Endothelial cell of umbilical vein (primary cell): ENCODE measurements around the gene CAMK2G. TPM values are rescaled to one million over a fixed set of nuclear protein-coding genes. Genes with fewer than 3 reads are reported as not detected.

Experiments
- BruUV-seq: library from RNA; stranded (reverse); fragments of 400-500 nt; replicated peaks from 2 replicates; lab custom pipeline; 2021; lab: Mats Ljungman, UMichigan
- CTCF ChIA-PET: fragments of 300-600, 350-600 bp; sonication (Branson Sonifier 250); formaldehyde crosslinking; loops from one replicate; lab custom pipeline; 2021; ENCODE audit warnings: antibody characterized with exemption, inconsistent platforms; lab: Charles Lee
- POLR2A ChIA-PET: fragments of 300-600, 350-600 bp; sonication (Branson Sonifier 250); formaldehyde crosslinking; loops from one replicate; lab custom pipeline; 2021; ENCODE audit warnings: antibody characterized with exemption, inconsistent platforms; lab: Charles Lee
- DNase-seq: peaks from one replicate; pipeline ENCODE4 v3.0.0-alpha.2; 2011; ENCODE audit warnings: low read depth, low spot score
- FAIRE-seq: peaks from 2 replicates; lab custom pipeline; 2011; peaks lifted over from hg19 to GRCh38; lab: Jason Lieb, UNC
- H2AFZ ChIP-seq: 2 replicates; pipeline ENCODE4 v1.6.0; 2012; ENCODE audit warnings: low read depth, low read length, control low read depth, inconsistent platforms
- H3K27ac ChIP-seq: 2 replicates; pipeline ENCODE4 v1.5.1; 2011; ENCODE audit warnings: low read depth, mild to moderate bottlenecking, control low read depth, low read length, moderate library complexity; ENCODE audit not compliant: insufficient read depth
- H3K27me3 ChIP-seq, 2 experiments: 2 replicates each; pipeline versions ENCODE4 v1.6.0 to v1.6.1; 2011; ENCODE audit warnings: low read length in 2 of 2, mixed read lengths in 1 of 2; ENCODE audit not compliant: control insufficient read depth in 2 of 2, insufficient read depth in 2 of 2
- H3K36me3 ChIP-seq, 2 experiments: 2 replicates in 1 of 2; 3 replicates in 1 of 2; pipeline ENCODE4 v1.5.1; 2011; ENCODE audit warnings: low read length in 2 of 2, mild to moderate bottlenecking in 1 of 2, moderate library complexity in 1 of 2; ENCODE audit not compliant: control insufficient read depth in 2 of 2, insufficient read depth in 2 of 2; ENCODE audit errors: extremely low read depth in 1 of 2
- H3K4me1 ChIP-seq: 3 replicates; pipeline ENCODE4 v1.5.1; 2011; ENCODE audit warnings: mild to moderate bottlenecking, low read length; ENCODE audit not compliant: control insufficient read depth, insufficient read depth; ENCODE audit errors: extremely low read depth
- H3K4me2 ChIP-seq: 2 replicates; pipeline ENCODE4 v1.6.1; 2011; ENCODE audit warnings: low read length, control low read depth, mixed read lengths; ENCODE audit not compliant: insufficient read depth
- H3K4me3 ChIP-seq, 3 experiments: fragments of 200-600 bp in 1 of 3; sonication (generic), shearing (Covaris generic) in 1 of 3; replicated peaks in 1 of 3; 2 replicates each; pipeline ENCODE4 v1.5.1; 2011 to 2016; ENCODE audit warnings: control low read depth in 3 of 3, low read length in 3 of 3, mild to moderate bottlenecking in 2 of 3, inconsistent platforms in 1 of 3, low read depth in 1 of 3, moderate library complexity in 1 of 3; ENCODE audit not compliant: insufficient read depth in 1 of 3
- H3K79me2 ChIP-seq: 2 replicates; pipeline ENCODE4 v1.6.0; 2012; ENCODE audit warnings: low read length, inconsistent platforms; ENCODE audit not compliant: control insufficient read depth, insufficient read depth
- H3K9ac ChIP-seq: replicated peaks from 2 replicates; pipeline ENCODE3; 2011; ENCODE audit warnings: low read length, control low read depth; ENCODE audit not compliant: insufficient read depth; ENCODE audit errors: extremely low read depth
- H3K9me1 ChIP-seq: replicated peaks from 3 replicates; pipeline ENCODE4 v1.6.0; 2011; ENCODE audit warnings: mild to moderate bottlenecking, low read length; ENCODE audit not compliant: control insufficient read depth, insufficient read depth; ENCODE audit errors: extremely low read depth
- H3K9me3 ChIP-seq: replicated peaks from 2 replicates; pipeline ENCODE4 v1.5.1; 2012; ENCODE audit warnings: low read length, inconsistent platforms; ENCODE audit not compliant: control insufficient read depth, insufficient read depth
- H4K20me1 ChIP-seq: replicated peaks from 2 replicates; pipeline ENCODE3; 2011; ENCODE audit warnings: mild to moderate bottlenecking, low read length; ENCODE audit not compliant: control insufficient read depth, insufficient read depth; ENCODE audit errors: extremely low read depth
- EZH2 ChIP-seq: IDR thresholded peaks from 2 replicates; pipeline ENCODE4 v1.6.1; 2012; ENCODE audit warnings: borderline replicate concordance, low read depth, mild to moderate bottlenecking, moderate library complexity, low read length, inconsistent platforms; ENCODE audit not compliant: severe bottlenecking
- FOS ChIP-seq: IDR thresholded peaks from 2 replicates; pipeline ENCODE4 v1.6.1; 2011; ENCODE audit warnings: mild to moderate bottlenecking, low read length, moderate library complexity, borderline replicate concordance; ENCODE audit not compliant: insufficient read depth
- GATA2 ChIP-seq: IDR thresholded peaks from 2 replicates; pipeline ENCODE4 v1.7.0; 2011; ENCODE audit warnings: low read depth, mild to moderate bottlenecking, moderate library complexity, mixed read lengths, low read length; ENCODE audit not compliant: insufficient read length, insufficient read depth
- JUN ChIP-seq: IDR thresholded peaks from 2 replicates; pipeline ENCODE4 v1.6.1; 2011; ENCODE audit warnings: borderline replicate concordance, low read depth; ENCODE audit not compliant: insufficient read length, insufficient read depth
- MYC ChIP-seq: IDR thresholded peaks from one replicate; pipeline ENCODE4 v1.6.1; 2011; ENCODE audit warnings: mild to moderate bottlenecking, low read depth, low read length
- POLR2A ChIP-seq: IDR thresholded peaks from 2 replicates; pipeline ENCODE4 v1.6.1; 2012; ENCODE audit warnings: low read depth, mild to moderate bottlenecking, control low read depth, low read length
- POLR2AphosphoS5 ChIP-seq: IDR thresholded peaks from 2 replicates; pipeline ENCODE4 v1.6.1; 2012; ENCODE audit warnings: low read depth, mild to moderate bottlenecking, control low read depth, low read length, moderate library complexity; ENCODE audit not compliant: insufficient read depth
- dilution Hi-C: fragments of 300-500 bp; cut with MboI; formaldehyde crosslinking; loops from one replicate; pipeline ENCODE4 v1.15.0; 2019; ENCODE audit warnings: low sequenced_read_pairs; ENCODE audit not compliant: extremely low pct_ligation_motif_present
- intact Hi-C: fragments of 100-400 bp; cut with micrococcal nuclease; formaldehyde crosslinking; loops from one replicate; pipeline ENCODE4 v1.10.0; 2022
- polyA plus RNA-seq, 4 experiments: library from polyadenylated mRNA; depleted of rRNA in 3 of 4; stranded (reverse) in 3 of 4; unstranded in 1 of 4; fragments of >200 nt; gene quantifications; 2 replicates each; pipeline versions ENCODE4 v1.2.1 to v1.2.3, GENCODE V29; 2011 to 2012; ENCODE audit warnings: missing spikeins in 1 of 4
- total RNA-seq: library from RNA; stranded (reverse); gene quantifications from 2 replicates; pipeline ENCODE4 v1.2.3, GENCODE V29; 2021
- TF ChIP-seq, protein P1 (sequence below): IDR thresholded peaks from 2 replicates; pipeline ENCODE4 v1.6.1; 2011; ENCODE audit not compliant: insufficient read depth, insufficient read length
- TF ChIP-seq, protein P2 (sequence below), 2 donors: IDR thresholded peaks; 1 replicate in 1 of 2; 2 replicates in 1 of 2; pipeline ENCODE4 v1.5.1; 2011; ENCODE audit warnings: low read length in 2 of 2, mild to moderate bottlenecking in 2 of 2, moderate library complexity in 2 of 2, control low read depth in 1 of 2, inconsistent platforms in 1 of 2, low read depth in 1 of 2; ENCODE audit not compliant: insufficient read depth in 1 of 2; ENCODE audit errors: extremely low read depth in 1 of 2

Gene CAMK2G
- total and polyA plus RNA-seq, 2 donors (not counting 3 experiments of a cell fraction or from before 2014, with no cell fraction given): 27.2 to 33.6 TPM

DNA sequence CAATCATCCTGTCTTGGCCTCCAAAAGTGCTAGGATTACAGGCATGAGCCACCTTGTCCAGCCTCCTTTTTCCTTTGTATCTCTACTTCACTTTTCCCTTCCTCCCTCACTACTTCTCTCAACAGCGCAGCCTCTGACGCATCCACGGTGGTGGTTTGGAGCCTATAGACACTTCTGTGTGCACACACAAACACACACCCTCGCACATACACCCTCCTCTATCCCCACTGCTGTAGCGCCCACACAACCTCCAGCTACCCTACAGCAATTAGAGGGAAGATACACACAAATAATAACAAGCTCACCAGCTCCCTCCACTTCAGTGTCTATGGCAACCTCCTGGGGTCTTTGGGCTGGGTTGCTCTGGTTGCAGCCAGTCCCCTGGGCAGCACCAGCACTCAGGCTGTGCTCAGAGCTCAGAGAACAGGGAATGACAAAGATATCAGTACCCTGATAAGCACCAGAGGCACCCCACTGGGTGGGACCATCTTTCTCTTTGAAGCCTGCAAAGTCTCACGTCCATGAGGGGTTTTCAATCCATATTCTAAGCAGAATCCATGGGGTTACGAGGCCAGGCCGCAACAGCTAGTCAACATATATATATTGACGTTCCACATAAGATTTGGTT, 3.3 kb upstream of the CAMK2G start:
- dilution Hi-C loops: no loop called here
- Histone ChIP-seq H3K27me3 (no peaks in the 10 kb centered on the region), H3K9me3 (no peaks in the 10 kb centered on the region), H3K4me1 (peaks cover 9% of the 10 kb centered on the region), H3K27ac (no peak overlapping the region), H3K4me3 (no peak overlapping the region), H3K36me3 (no peaks in the 10 kb centered on the region), H3K9ac (no peak overlapping the region), H3K4me2 (no peak overlapping the region), H3K9me1 (no peaks in the 10 kb centered on the region), H4K20me1 (no peaks in the 10 kb centered on the region), H2AFZ (no peak overlapping the region), H3K79me2 (peaks cover 6% of the 10 kb centered on the region)
- intact Hi-C loops: loop anchor here (2.0 kb wide), 1 partner anchor 67 kb away; the partner anchor contains the start of gene NDST2
- no TSS peak for BruUV-seq
- FAIRE-seq: no peak
- TF ChIP-seq FOS: no peak
- TF ChIP-seq POLR2A: no peak
- no peak for TF ChIP-seq JUN
- TF ChIP-seq MYC: no peak
- no peak for TF ChIP-seq GATA2
- TF ChIP-seq, protein P1, sequence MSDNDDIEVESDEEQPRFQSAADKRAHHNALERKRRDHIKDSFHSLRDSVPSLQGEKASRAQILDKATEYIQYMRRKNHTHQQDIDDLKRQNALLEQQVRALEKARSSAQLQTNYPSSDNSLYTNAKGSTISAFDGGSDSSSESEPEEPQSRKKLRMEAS: no peak
- TF ChIP-seq, protein P2, sequence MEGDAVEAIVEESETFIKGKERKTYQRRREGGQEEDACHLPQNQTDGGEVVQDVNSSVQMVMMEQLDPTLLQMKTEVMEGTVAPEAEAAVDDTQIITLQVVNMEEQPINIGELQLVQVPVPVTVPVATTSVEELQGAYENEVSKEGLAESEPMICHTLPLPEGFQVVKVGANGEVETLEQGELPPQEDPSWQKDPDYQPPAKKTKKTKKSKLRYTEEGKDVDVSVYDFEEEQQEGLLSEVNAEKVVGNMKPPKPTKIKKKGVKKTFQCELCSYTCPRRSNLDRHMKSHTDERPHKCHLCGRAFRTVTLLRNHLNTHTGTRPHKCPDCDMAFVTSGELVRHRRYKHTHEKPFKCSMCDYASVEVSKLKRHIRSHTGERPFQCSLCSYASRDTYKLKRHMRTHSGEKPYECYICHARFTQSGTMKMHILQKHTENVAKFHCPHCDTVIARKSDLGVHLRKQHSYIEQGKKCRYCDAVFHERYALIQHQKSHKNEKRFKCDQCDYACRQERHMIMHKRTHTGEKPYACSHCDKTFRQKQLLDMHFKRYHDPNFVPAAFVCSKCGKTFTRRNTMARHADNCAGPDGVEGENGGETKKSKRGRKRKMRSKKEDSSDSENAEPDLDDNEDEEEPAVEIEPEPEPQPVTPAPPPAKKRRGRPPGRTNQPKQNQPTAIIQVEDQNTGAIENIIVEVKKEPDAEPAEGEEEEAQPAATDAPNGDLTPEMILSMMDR (IDR thresholded peaks at IDR 0.05; ENCODE audit: extremely low read depth in 1 of 2, insufficient read depth in 1 of 2, low read depth in 1 of 2, low read length in 2 of 2): no peak
- TF ChIP-seq EZH2: no peak
- no peak for TF ChIP-seq POLR2AphosphoS5
- POLR2A ChIA-PET: no interaction called here
- DNase-seq: no peak
- CTCF ChIA-PET: interaction anchor here (0.8 to 6.5 kb wide), 7 partner anchors 12 to 102 kb away, joined by 3 to 171 read pairs (median 10); a partner anchor contains a TSS
